Measurements from ENCODE around the gene GOLGA8N. TPM values are rescaled to one million over a fixed set of nuclear protein-coding genes. Genes with fewer than 3 reads are reported as not detected.

The GOLGA8N gene
- total and polyA plus RNA-seq, 12 donors, result 3.0 to 15.0 (median 7.2) TPM

GRCh38 chr15:32636908-32637567 lies 43.8 kb downstream of the GOLGA8N start:
- no peaks in the 10 kb centered on the region for H3K36me3 ChIP-seq (replicated peaks in 1 of 2)
- no peaks in the 10 kb centered on the region for H3K9me3 ChIP-seq (replicated peaks in 1 of 3)
- H3K27me3 ChIP-seq, result no peaks in the 10 kb centered on the region
- intact Hi-C loops (cut with DNase I), result no loop called here
- 94 to 97% (median 96%) methylated on average over 8 of the region's 8 CpGs for WGBS, 4 donors
- TF ChIP-seq CTCF (IDR thresholded peaks at IDR 0.05), result no peak
- H3K4me1 ChIP-seq (replicated peaks in 1 of 2), result no peaks in the 10 kb centered on the region
- H3K27ac ChIP-seq, result no peak overlapping the region
- DNase-seq, result no peak
- no peak overlapping the region for H3K4me3 ChIP-seq

DNA sequence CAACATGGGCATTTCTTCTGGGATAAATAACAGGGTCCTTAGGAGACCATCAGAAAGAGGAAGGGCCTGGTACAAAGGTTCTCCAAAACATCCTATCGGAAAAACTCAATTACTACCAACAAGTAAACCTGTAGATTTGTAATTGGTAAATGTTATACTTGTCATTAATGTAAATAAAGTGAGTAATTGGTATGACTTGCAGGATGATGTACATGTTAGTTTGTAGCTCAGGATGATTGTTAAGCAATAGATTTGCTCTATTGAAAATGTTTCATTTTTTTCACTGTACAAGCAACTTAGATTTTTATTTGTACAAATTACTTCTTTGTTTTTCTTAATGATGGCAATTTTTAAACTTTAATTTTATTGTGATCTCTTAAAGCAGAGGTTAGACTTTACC lies 44.4 kb downstream of the GOLGA8N start:
- H3K27me3 ChIP-seq, result no peaks in the 10 kb centered on the region
- no peak for DNase-seq
- no peak overlapping the region for H3K27ac ChIP-seq
- H3K36me3 ChIP-seq (replicated peaks in 1 of 2), result no peaks in the 10 kb centered on the region
- intact Hi-C loops (cut with DNase I), result no loop called here
- H3K9me3 ChIP-seq (replicated peaks in 1 of 3), result no peaks in the 10 kb centered on the region
- H3K4me1 ChIP-seq (replicated peaks in 1 of 2), result no peaks in the 10 kb centered on the region
- 94 to 100% (median 100%) methylated on average over 1 of the region's 1 CpG for WGBS, 4 donors
- TF ChIP-seq POLR2A (IDR thresholded peaks at IDR 0.05) (no peak), CTCF (IDR thresholded peaks at IDR 0.05) (no peak)
- H3K4me3 ChIP-seq, result no peak overlapping the region

GRCh38 chr15:32641517-32642059 lies 48.3 kb downstream of the GOLGA8N start, which contains the start of gene SCG5:
SCG5 (plus strand) TSS chr15:32641710; CDS start chr15:32643593, 1,883 bp downstream.
- Histone ChIP-seq H3K4me3 (no peak within 1 kb of the TSS), H3K27me3 (no peaks in the 10 kb centered on the region), H3K9me3 (replicated peaks in 1 of 3) (no peaks in the 10 kb centered on the region), H3K27ac (peak within 1 kb of the TSS in 1 of 5 donors; percentile 38), H3K4me1 (replicated peaks in 1 of 2) (no peaks in the 10 kb centered on the region), H3K36me3 (replicated peaks in 1 of 2) (no peaks in the 10 kb centered on the region)
- TF ChIP-seq POLR2A (IDR thresholded peaks at IDR 0.05) (peak in 1 of 2 donors; percentile 16), CTCF (IDR thresholded peaks at IDR 0.05) (no peak)
- peak in 3 of 7 donors; percentile 24 to 79 (median 28) for DNase-seq
- intact Hi-C loops (cut with DNase I), result no loop called here
- 14 to 17% (median 14%) methylated on average over 14 to 22 of the region's 22 CpGs for WGBS, 4 donors

DNA sequence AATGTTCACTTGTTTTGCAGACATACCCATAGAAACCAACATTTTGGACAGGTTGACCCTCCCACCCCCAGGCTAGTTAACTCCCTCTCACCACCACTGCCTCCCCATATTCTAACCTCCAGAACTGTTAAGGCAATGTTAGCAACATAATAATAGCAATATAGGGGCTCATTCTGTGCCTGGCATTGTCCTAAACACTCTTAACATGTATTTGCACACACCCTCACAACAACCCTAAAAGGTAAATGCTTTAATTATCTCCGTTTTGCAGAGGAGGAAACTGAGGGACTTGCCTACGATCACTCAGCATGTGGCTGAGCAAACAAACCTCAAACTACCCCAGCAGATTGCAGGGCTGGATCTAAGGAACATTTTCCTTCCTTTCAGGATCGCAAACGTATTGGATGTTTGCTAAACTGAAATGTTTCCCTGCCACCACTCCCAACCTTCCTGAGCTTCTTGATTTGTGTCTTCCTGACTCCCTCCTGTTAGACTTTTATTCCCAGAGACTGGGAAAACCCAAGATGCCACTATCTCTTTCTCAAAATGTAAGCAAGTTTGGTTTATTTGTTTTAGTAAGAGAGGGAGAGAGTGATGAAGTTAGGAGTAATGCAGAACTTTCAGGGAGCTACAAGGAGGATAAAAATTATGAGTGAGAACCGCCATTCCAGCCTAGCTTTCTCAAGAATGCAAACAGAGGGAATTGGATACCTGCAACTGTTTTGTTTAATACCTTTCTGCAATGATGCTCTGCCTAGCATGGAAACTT lies 49.6 kb downstream of the GOLGA8N start:
- no peak for DNase-seq
- intact Hi-C loops (cut with DNase I), result no loop called here
- no peak overlapping the region for H3K27ac ChIP-seq
- no peaks in the 10 kb centered on the region for H3K4me1 ChIP-seq (replicated peaks in 1 of 2)
- no peaks in the 10 kb centered on the region for H3K36me3 ChIP-seq (replicated peaks in 1 of 2)
- no peak overlapping the region for H3K4me3 ChIP-seq
- no peaks in the 10 kb centered on the region for H3K9me3 ChIP-seq (replicated peaks in 1 of 3)
- TF ChIP-seq CTCF (IDR thresholded peaks at IDR 0.05), result no peak
- H3K27me3 ChIP-seq, result no peaks in the 10 kb centered on the region
- WGBS, 4 donors, result 75 to 82% (median 78%) methylated on average over 5 of the region's 5 CpGs
